Activated gamma-delta T cell (primary cell): Measurements from ENCODE around the gene TOGARAM1.
"Not testable (repeated sequence)": the region's sequence is repeated elsewhere in the genome, so short reads cannot be mapped to it uniquely, and the experiment has no call there.

Source experiments
- DNase-seq: peaks from one replicate; lab custom pipeline; 2025; lab: John Stamatoyannopoulos, UW

TOGARAM1 gene

GRCh38 chr14:45038865-45039264 lies 76.9 kb downstream of the TOGARAM1 start:
- no peak for DNase-seq

GRCh38 chr14:45039390-45039789 lies 77.4 kb downstream of the TOGARAM1 start:
- DNase-seq: no peak

GRCh38 chr14:45041641-45042040 lies 79.7 kb downstream of the TOGARAM1 start:
- DNase-seq: no peak

GRCh38 chr14:45044638-45045037 lies 82.6 kb downstream of the TOGARAM1 start:
- no peak for DNase-seq

- DNase-seq: no peak
Observed at GRCh38 chr14:45048385-45048784, 86.4 kb downstream of the TOGARAM1 start.

GRCh38 chr14:45051180-45051579 lies 89.2 kb downstream of the TOGARAM1 start:
- DNase-seq: no peak

GRCh38 chr14:45051896-45052295 lies 89.9 kb downstream of the TOGARAM1 start:
- DNase-seq: no peak

- no peak for DNase-seq
Observed at GRCh38 chr14:45057349-45057748, 95.4 kb downstream of the TOGARAM1 start.

- DNase-seq: no peak
Observed at GRCh38 chr14:45057881-45058364, 95.9 kb downstream of the TOGARAM1 start.

GRCh38 chr14:45060551-45060950 lies 98.6 kb downstream of the TOGARAM1 start:
- DNase-seq: no peak

GRCh38 chr14:45065540-45065939 lies 103.5 kb downstream of the TOGARAM1 start:
- no peak for DNase-seq

GRCh38 chr14:45065956-45066355 lies 104.0 kb downstream of the TOGARAM1 start:
- no peak for DNase-seq

- DNase-seq: no peak
Observed at GRCh38 chr14:45066667-45067066, 104.7 kb downstream of the TOGARAM1 start.

- no peak for DNase-seq
Observed at GRCh38 chr14:45068396-45068795, 106.4 kb downstream of the TOGARAM1 start.

- no peak for DNase-seq
Observed at GRCh38 chr14:45070215-45070614, 108.2 kb downstream of the TOGARAM1 start.

GRCh38 chr14:45072126-45072525 lies 110.1 kb downstream of the TOGARAM1 start:
- no peak for DNase-seq

GRCh38 chr14:45073231-45073879 lies 111.4 kb downstream of the TOGARAM1 start:
- DNase-seq: no peak

- no peak for DNase-seq
Observed at GRCh38 chr14:45078323-45078722, 116.3 kb downstream of the TOGARAM1 start.

- DNase-seq: not testable (repeated sequence)
Observed at GRCh38 chr14:45080416-45080968, 118.5 kb downstream of the TOGARAM1 start.

- DNase-seq: not testable (repeated sequence)
Observed at GRCh38 chr14:45081096-45081495, 119.1 kb downstream of the TOGARAM1 start.

GRCh38 chr14:45082420-45082819 lies 120.4 kb downstream of the TOGARAM1 start:
- no peak for DNase-seq

GRCh38 chr14:45083617-45083975 lies 121.6 kb downstream of the TOGARAM1 start:
- no peak for DNase-seq

GRCh38 chr14:45083976-45084722 lies 122.2 kb downstream of the TOGARAM1 start, which contains the start of gene PRPF39:
Gene PRPF39 (plus strand): TSS chr14:45084116. CDS start chr14:45095240, 11,124 bp downstream.
- peak; percentile 93 for DNase-seq
